ENCODE measurements around the gene GPD1L.

The GPD1L gene

GRCh38 chr3:32197991-32198390 is 91.6 kb downstream of the GPD1L start:
- Histone ChIP-seq H3K27ac (ENCODE audit: low read length) (no peak overlapping the region), H3K4me1 (ENCODE audit: control insufficient read depth, insufficient read depth, low read length) (no peaks in the 10 kb centered on the region), H3K4me3 (ENCODE audit: low read length) (no peak overlapping the region), H3K9me3 (ENCODE audit: control insufficient read depth, insufficient read depth, low read length) (no peaks in the 10 kb centered on the region), H3K27me3 (ENCODE audit: control insufficient read depth, insufficient read depth, low read length) (no peaks in the 10 kb centered on the region), H3K36me3 (ENCODE audit: control insufficient read depth, insufficient read depth, low read length) (no peaks in the 10 kb centered on the region)
- WGBS (ENCODE audit: insufficient coverage, insufficient read length), result no CpG with 5 or more reads among the region's 1 CpG
- no peak for DNase-seq (ENCODE audit: low read depth, low spot score)

- H3K27me3 ChIP-seq (ENCODE audit: control insufficient read depth, insufficient read depth, low read length), result no peaks in the 10 kb centered on the region
- no peaks in the 10 kb centered on the region for H3K36me3 ChIP-seq (ENCODE audit: control insufficient read depth, insufficient read depth, low read length)
- no peak for DNase-seq (ENCODE audit: low read depth, low spot score)
Observed at GRCh38 chr3:32198714-32199113, 92.3 kb downstream of the GPD1L start.

GRCh38 chr3:32200490-32200889 is 94.1 kb downstream of the GPD1L start:
- Histone ChIP-seq H3K27me3 (ENCODE audit: control insufficient read depth, insufficient read depth, low read length) (no peaks in the 10 kb centered on the region), H3K9me3 (ENCODE audit: control insufficient read depth, insufficient read depth, low read length) (no peaks in the 10 kb centered on the region), H3K36me3 (ENCODE audit: control insufficient read depth, insufficient read depth, low read length) (no peaks in the 10 kb centered on the region), H3K4me1 (ENCODE audit: control insufficient read depth, insufficient read depth, low read length) (no peaks in the 10 kb centered on the region), H3K4me3 (ENCODE audit: low read length) (no peak overlapping the region), H3K27ac (ENCODE audit: low read length) (no peak overlapping the region)
- no peak for DNase-seq (ENCODE audit: low read depth, low spot score)
- no CpG with 5 or more reads among the region's 7 CpGs for WGBS (ENCODE audit: insufficient coverage, insufficient read length)

More at GRCh38 chr3:32198714-32199113, 92.3 kb downstream of the GPD1L start:
- H3K4me1 ChIP-seq (ENCODE audit: control insufficient read depth, insufficient read depth, low read length), result no peaks in the 10 kb centered on the region
- no peak overlapping the region for H3K4me3 ChIP-seq (ENCODE audit: low read length)
- whole genome bisulfite sequencing (ENCODE audit: insufficient coverage, insufficient read length), result no CpG with 5 or more reads among the region's 3 CpGs
- no peak overlapping the region for H3K27ac ChIP-seq (ENCODE audit: low read length)
- no peaks in the 10 kb centered on the region for H3K9me3 ChIP-seq (ENCODE audit: control insufficient read depth, insufficient read depth, low read length)

GRCh38 chr3:32200992-32201758 is 94.8 kb downstream of the GPD1L start:
- Histone ChIP-seq H3K27ac (ENCODE audit: low read length) (no peak overlapping the region), H3K27me3 (ENCODE audit: control insufficient read depth, insufficient read depth, low read length) (no peaks in the 10 kb centered on the region), H3K36me3 (ENCODE audit: control insufficient read depth, insufficient read depth, low read length) (no peaks in the 10 kb centered on the region), H3K9me3 (ENCODE audit: control insufficient read depth, insufficient read depth, low read length) (no peaks in the 10 kb centered on the region), H3K4me3 (ENCODE audit: low read length) (no peak overlapping the region), H3K4me1 (ENCODE audit: control insufficient read depth, insufficient read depth, low read length) (no peaks in the 10 kb centered on the region)
- DNase-seq (ENCODE audit: low read depth, low spot score), result no peak
- WGBS (ENCODE audit: insufficient coverage, insufficient read length), result no CpG with 5 or more reads among the region's 10 CpGs

GRCh38 chr3:32202496-32202895 is 96.1 kb downstream of the GPD1L start:
- Histone ChIP-seq H3K4me3 (ENCODE audit: low read length) (no peak overlapping the region), H3K9me3 (ENCODE audit: control insufficient read depth, insufficient read depth, low read length) (no peaks in the 10 kb centered on the region), H3K27me3 (ENCODE audit: control insufficient read depth, insufficient read depth, low read length) (no peaks in the 10 kb centered on the region), H3K4me1 (ENCODE audit: control insufficient read depth, insufficient read depth, low read length) (no peaks in the 10 kb centered on the region), H3K36me3 (ENCODE audit: control insufficient read depth, insufficient read depth, low read length) (no peaks in the 10 kb centered on the region), H3K27ac (ENCODE audit: low read length) (no peak overlapping the region)
- WGBS (ENCODE audit: insufficient coverage, insufficient read length), result no CpG with 5 or more reads among the region's 1 CpG
- DNase-seq (ENCODE audit: low read depth, low spot score), result no peak

GRCh38 chr3:32203854-32204253 is 97.4 kb downstream of the GPD1L start:
- no peaks in the 10 kb centered on the region for H3K4me1 ChIP-seq (ENCODE audit: control insufficient read depth, insufficient read depth, low read length)
- H3K27me3 ChIP-seq (ENCODE audit: control insufficient read depth, insufficient read depth, low read length), result no peaks in the 10 kb centered on the region
- H3K36me3 ChIP-seq (ENCODE audit: control insufficient read depth, insufficient read depth, low read length), result no peaks in the 10 kb centered on the region
- no peak overlapping the region for H3K4me3 ChIP-seq (ENCODE audit: low read length)
- H3K27ac ChIP-seq (ENCODE audit: low read length), result no peak overlapping the region
- no peak for DNase-seq (ENCODE audit: low read depth, low spot score)
- no peaks in the 10 kb centered on the region for H3K9me3 ChIP-seq (ENCODE audit: control insufficient read depth, insufficient read depth, low read length)

- DNase-seq (ENCODE audit: low read depth, low spot score), result no peak
- no CpG with 5 or more reads among the region's 4 CpGs for WGBS (ENCODE audit: insufficient coverage, insufficient read length)
- Histone ChIP-seq H3K4me3 (ENCODE audit: low read length) (no peak overlapping the region), H3K27me3 (ENCODE audit: control insufficient read depth, insufficient read depth, low read length) (no peaks in the 10 kb centered on the region), H3K36me3 (ENCODE audit: control insufficient read depth, insufficient read depth, low read length) (no peaks in the 10 kb centered on the region), H3K4me1 (ENCODE audit: control insufficient read depth, insufficient read depth, low read length) (no peaks in the 10 kb centered on the region), H3K9me3 (ENCODE audit: control insufficient read depth, insufficient read depth, low read length) (no peaks in the 10 kb centered on the region), H3K27ac (ENCODE audit: low read length) (no peak overlapping the region)
Observed at GRCh38 chr3:32208447-32208846, 102.0 kb downstream of the GPD1L start.

GRCh38 chr3:32215185-32215584 is 108.8 kb downstream of the GPD1L start:
- Histone ChIP-seq H3K27ac (ENCODE audit: low read length) (no peak overlapping the region), H3K9me3 (ENCODE audit: control insufficient read depth, insufficient read depth, low read length) (no peaks in the 10 kb centered on the region), H3K4me1 (ENCODE audit: control insufficient read depth, insufficient read depth, low read length) (no peaks in the 10 kb centered on the region), H3K4me3 (ENCODE audit: low read length) (no peak overlapping the region), H3K27me3 (ENCODE audit: control insufficient read depth, insufficient read depth, low read length) (no peaks in the 10 kb centered on the region), H3K36me3 (ENCODE audit: control insufficient read depth, insufficient read depth, low read length) (no peaks in the 10 kb centered on the region)
- WGBS (ENCODE audit: insufficient coverage, insufficient read length), result no CpG with 5 or more reads among the region's 2 CpGs
- no peak for DNase-seq (ENCODE audit: low read depth, low spot score)

GRCh38 chr3:32216172-32216783 is 109.9 kb downstream of the GPD1L start:
- no peak for DNase-seq (ENCODE audit: low read depth, low spot score)
- Histone ChIP-seq H3K36me3 (ENCODE audit: control insufficient read depth, insufficient read depth, low read length) (no peaks in the 10 kb centered on the region), H3K9me3 (ENCODE audit: control insufficient read depth, insufficient read depth, low read length) (no peaks in the 10 kb centered on the region), H3K27ac (ENCODE audit: low read length) (no peak overlapping the region), H3K4me3 (ENCODE audit: low read length) (no peak overlapping the region), H3K4me1 (ENCODE audit: control insufficient read depth, insufficient read depth, low read length) (no peaks in the 10 kb centered on the region), H3K27me3 (ENCODE audit: control insufficient read depth, insufficient read depth, low read length) (no peaks in the 10 kb centered on the region)
- WGBS (ENCODE audit: insufficient coverage, insufficient read length), result no CpG with 5 or more reads among the region's 10 CpGs

GRCh38 chr3:32217339-32217738 is 110.9 kb downstream of the GPD1L start:
- Histone ChIP-seq H3K4me1 (ENCODE audit: control insufficient read depth, insufficient read depth, low read length) (no peaks in the 10 kb centered on the region), H3K27ac (ENCODE audit: low read length) (no peak overlapping the region), H3K27me3 (ENCODE audit: control insufficient read depth, insufficient read depth, low read length) (no peaks in the 10 kb centered on the region), H3K9me3 (ENCODE audit: control insufficient read depth, insufficient read depth, low read length) (no peaks in the 10 kb centered on the region), H3K36me3 (ENCODE audit: control insufficient read depth, insufficient read depth, low read length) (no peaks in the 10 kb centered on the region), H3K4me3 (ENCODE audit: low read length) (no peak overlapping the region)
- WGBS (ENCODE audit: insufficient coverage, insufficient read length), result no CpG with 5 or more reads among the region's 2 CpGs
- no peak for DNase-seq (ENCODE audit: low read depth, low spot score)
